HG03175 (cell line): ENCODE data around the gene RNF10.
"Not testable (repeated sequence)": the region's sequence is repeated elsewhere in the genome, so short reads cannot be mapped to it uniquely, and the experiment has no call there.

Source experiments
- ATAC-seq: cut with Tn5 transposase; IDR thresholded peaks from one replicate; pipeline ENCODE4 v1.9.1; 2021; ENCODE audit warnings: mild to moderate bottlenecking, moderate library complexity; ENCODE audit not compliant: unreplicated experiment

RNF10 gene

GRCh38 chr12:120574106-120574505 is 40.0 kb downstream of the RNF10 start:
- ATAC-seq: no peak

GRCh38 chr12:120579179-120579578 is 45.0 kb downstream of the RNF10 start:
- ATAC-seq: no peak

- peak; percentile 93 for ATAC-seq
These were observed 46.9 kb downstream of the RNF10 start, which contains the start of gene POP5 for GRCh38 chr12:120580787-120581723. Gene POP5 (minus strand): TSS chr12:120581402. CDS start chr12:120581362, 40 bp downstream.

GRCh38 chr12:120581998-120582397 is 47.8 kb downstream of the RNF10 start:
- no peak for ATAC-seq

GRCh38 chr12:120583478-120584030 is 49.4 kb downstream of the RNF10 start:
- no peak for ATAC-seq

- ATAC-seq: no peak
These were observed 50.4 kb downstream of the RNF10 start for GRCh38 chr12:120584343-120585149.

DNA sequence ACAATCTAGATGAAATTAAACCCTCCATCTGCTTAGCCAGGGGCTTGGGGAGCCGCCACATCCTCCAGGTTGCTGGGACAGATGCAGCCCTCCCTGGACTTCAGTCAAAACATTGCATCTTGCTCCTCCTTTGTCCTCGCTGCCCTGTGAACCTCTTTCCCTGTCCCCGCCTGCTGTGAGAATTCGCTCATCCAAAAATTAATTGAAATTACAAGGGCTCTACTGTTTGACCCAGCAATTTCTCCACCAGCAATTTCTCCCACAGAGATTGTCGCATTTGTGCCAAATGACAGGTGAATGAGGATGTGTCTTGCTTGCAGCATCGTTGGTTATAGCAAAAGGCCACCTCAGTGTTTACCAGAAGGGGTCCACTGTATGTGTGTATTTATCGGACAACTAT is 52.0 kb downstream of the RNF10 start:
- no peak for ATAC-seq

DNA sequence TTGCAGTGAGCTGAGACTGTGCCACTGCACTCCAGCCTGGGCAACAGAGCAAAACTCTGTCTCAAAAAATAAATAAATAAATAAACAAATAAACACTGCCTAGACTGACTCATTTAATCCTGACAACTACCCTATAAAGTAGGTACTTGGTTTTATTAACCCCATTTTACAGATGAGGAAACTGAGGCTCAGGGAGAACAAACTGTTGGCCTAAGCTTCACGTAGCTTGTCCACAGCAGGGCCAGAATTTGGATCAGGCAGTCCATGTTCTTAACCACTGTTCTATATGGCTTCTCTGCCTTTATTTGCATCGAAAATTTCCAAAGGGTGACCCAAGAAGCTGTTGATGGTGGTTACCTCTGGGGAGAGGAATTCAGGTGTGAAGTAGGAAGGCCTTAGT is 52.7 kb downstream of the RNF10 start:
- no peak for ATAC-seq

DNA sequence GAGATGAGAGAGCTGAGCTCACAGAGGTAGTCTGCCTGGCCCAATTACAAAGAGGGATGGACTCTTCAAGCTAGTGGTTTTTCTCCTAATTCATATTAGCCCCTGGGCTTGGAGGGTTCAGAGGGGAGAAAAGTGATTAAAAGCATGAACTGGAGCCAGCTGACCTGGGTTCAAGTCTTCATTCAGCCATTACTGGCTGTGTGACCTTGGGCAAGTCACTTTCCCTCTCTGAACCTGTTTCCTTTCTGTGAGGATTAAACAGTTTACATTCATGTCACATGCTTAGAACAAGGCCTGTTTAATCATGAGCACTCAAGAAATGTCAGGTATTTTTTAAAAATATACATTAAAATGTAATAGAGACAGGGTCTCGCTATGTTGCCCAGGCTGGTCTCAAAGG is 54.2 kb downstream of the RNF10 start:
- ATAC-seq: no peak

DNA sequence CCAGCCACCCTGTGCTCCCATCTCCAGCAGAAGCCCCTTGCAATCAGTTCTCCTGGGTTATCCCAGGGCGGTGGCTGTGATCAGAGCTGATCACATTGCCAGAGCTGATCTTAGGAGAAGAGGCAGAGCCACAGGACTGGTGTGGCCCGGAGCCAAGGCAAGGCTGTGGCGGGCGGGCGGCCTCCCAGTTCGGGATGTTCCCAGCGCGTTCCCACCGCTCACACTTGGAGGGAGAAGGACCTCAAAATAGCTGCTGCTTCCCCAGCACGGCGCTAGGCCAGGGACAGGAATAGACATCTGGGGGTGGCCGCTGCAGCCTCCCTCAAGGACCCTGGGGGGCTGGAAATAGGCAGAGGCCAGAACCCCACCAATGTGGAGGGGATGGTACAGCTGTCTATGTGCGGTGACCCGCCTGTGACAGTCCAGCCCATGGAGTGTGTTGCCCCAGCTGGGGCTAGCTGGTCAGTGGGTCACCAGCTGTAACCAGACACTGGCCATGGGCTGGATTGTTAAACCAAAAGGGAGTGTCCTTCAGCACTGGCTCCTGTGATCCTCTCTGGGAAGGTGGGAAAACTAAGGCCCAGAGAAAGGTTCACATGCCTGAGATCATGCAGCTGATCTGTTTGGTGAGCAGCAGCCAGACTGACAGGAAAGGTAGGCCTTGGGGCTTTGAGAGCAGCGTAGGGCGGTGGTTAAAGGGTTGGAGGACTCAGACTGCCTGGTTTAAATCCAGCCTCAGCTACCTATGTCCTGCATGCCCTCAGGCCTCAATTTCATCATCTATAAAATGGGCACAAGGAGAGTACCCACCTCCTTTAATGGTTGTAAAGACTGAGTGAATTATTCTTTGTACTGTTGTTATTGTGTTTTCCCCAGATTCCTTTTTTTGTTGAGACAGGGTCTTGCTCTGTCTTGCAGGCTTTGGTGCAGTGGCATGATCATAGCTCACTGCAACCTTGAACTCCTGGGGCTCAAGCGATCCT is 55.1 kb downstream of the RNF10 start:
- no peak for ATAC-seq

GRCh38 chr12:120590741-120591407 is 56.7 kb downstream of the RNF10 start:
- no peak for ATAC-seq

GRCh38 chr12:120592121-120593049 is 58.2 kb downstream of the RNF10 start:
- ATAC-seq: no peak

GRCh38 chr12:120596901-120597300 is 62.7 kb downstream of the RNF10 start:
- no peak for ATAC-seq

GRCh38 chr12:120597861-120598260 is 63.7 kb downstream of the RNF10 start:
- ATAC-seq: no peak

DNA sequence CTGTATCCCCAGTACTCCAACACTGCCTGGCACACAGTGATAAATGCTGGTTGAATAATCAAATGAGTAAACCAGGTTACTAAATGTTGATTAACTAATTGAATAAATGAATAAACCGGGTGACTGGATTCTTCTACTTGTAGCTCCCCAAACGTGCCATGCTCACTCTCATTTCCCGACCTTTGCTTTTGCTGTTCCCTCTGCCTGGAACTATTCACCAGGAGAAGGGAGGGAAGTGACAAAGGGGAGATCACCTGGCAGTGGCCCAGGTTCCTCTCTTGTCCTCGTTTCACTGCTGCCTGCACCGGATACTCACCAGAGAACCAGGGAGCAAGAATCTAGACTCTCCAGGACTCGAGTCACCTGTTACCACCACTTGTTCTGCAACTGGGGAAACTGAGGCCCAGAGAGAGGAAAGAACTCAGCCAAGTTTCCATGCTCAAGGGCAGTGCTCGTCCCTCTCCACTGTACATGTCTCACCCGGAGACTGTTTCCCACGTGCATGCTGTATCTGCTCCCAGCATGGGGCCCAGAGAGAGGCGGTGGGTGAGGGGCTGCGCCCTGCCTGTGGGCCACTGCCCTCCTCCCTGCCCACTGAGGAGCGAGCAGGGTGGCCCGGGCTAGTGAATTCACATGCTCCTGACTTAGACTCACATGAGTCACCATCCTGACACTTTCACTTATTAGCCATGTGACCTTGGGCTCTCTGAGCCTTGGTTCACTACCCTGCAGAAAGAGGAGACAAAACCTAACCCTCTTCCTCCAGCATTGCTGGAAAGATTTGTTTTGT is 64.7 kb downstream of the RNF10 start:
- no peak for ATAC-seq

DNA sequence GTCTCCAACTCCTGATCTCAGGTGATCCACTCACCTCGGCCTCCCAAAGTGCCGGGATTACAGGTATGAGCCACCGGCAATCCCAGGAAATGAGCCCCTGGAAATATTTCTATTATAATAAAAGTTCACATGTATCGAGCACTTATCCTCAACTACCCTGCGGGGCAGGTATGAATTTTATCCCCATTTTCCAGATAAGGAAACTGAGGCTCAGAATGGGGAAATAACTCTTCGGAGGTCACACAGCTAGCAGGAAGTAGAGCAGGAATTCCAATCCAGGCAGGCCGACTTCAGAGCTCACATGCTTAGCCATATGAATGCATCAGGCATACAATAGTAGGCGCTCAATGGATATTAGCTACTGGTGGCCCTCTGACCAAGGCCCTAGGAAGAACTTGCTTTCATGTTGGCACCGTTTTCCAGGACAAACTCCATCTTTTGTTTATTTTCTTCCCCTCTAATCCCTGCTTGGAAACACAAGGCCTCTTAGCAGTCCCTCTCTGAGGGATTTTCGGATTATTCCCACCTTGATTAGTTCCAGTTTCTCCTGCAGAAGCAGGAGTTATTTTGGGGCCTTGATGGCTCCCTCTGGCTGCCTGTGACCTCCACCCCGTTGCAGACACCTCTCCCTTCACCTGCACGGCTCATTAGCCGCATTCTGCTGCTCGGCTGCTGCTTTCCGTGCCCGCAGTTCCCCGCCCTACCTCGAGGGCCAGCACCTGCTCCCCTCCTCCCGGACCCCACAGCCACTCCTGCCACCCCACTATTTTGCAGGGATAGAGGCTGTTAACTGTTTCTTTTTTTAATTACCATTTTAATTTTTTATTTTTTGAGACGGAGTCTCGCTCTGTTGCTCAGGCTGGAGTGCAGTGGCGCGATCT is 65.8 kb downstream of the RNF10 start:
- no peak for ATAC-seq

GRCh38 chr12:120602416-120602815 is 68.3 kb downstream of the RNF10 start:
- not testable (repeated sequence) for ATAC-seq
